Mucosa of descending colon (tissue), 3 donors: ENCODE data around the gene ASF1B. TPM values are rescaled to one million over a fixed set of nuclear protein-coding genes. Genes with fewer than 3 reads are reported as not detected.

Experiments
- ATAC-seq: fragments of 200-7000 bp; cut with Tn5 transposase; one replicate; pipeline ENCODE4 v1.9.1; 2020; ENCODE audit warnings: mild to moderate bottlenecking, moderate library complexity
- DNase-seq, 3 donors: peaks; one replicate each; pipeline ENCODE4 v3.0.0-alpha.2; 2020
- H3K36me3 ChIP-seq: fragments of 200-600 bp; one replicate; pipeline ENCODE4 v1.8.0; 2021; ENCODE audit warnings: low read depth, mild to moderate bottlenecking
- H3K4me1 ChIP-seq: fragments of 200-600 bp; one replicate; pipeline ENCODE4 v1.8.0; 2021; ENCODE audit warnings: low read depth, mild to moderate bottlenecking
- H3K4me3 ChIP-seq: fragments of 200-600 bp; one replicate; pipeline ENCODE4 v1.8.0; 2021; ENCODE audit warnings: mild to moderate bottlenecking
- H3K9me3 ChIP-seq: fragments of 200-600 bp; one replicate; pipeline ENCODE4 v1.8.0; 2021; ENCODE audit warnings: mild to moderate bottlenecking
- intact Hi-C, 2 donors: fragments of 100-400 bp; cut with DNase I in 1 of 2; cut with micrococcal nuclease in 1 of 2; formaldehyde crosslinking; loops; one replicate each; pipeline versions ENCODE4 v1.11.0 to v1.11.1; 2022; cut with DNase I, micrococcal nuclease
- total RNA-seq, 3 donors: library from RNA; stranded (reverse); fragmentation: NEBNext Ultra II Directional in 2 of 3; extraction: Animal tissue kit (Norgen Biotek cat#: 25700) in 2 of 3; gene quantifications; one replicate each; pipeline versions ENCODE4 v1.2.1 to v1.2.4, GENCODE V29; 2021 to 2023
- TF ChIP-seq, protein P1 (sequence below): fragments of 200-600 bp; IDR thresholded peaks from one replicate; pipeline ENCODE4 v1.8.0; 2022; ENCODE audit warnings: antibody characterized with exemption, mild to moderate bottlenecking
- donor health status: DM: no; HTN: no; CAD: no; lungs with moderate emphysema.
- donor health status: DM: no; HTN: no; CAD: no.
- donor health status: DM: no; HTN: yes; CAD: no.

The ASF1B gene
- total RNA-seq, 3 donors from 2014 or later: 2.4 to 21.7 (median 5.5) TPM

GRCh38 chr19:14135985-14136508 lies 342 bp downstream of the ASF1B start:
- intact Hi-C loops: no loop called here
- Histone ChIP-seq H3K36me3 (no peaks in the 10 kb centered on the region), H3K4me1 (peaks cover 16% of the 10 kb centered on the region), H3K4me3 (peak overlapping the region; percentile 40), H3K9me3 (no peaks in the 10 kb centered on the region)
- DNase-seq (no peak), ATAC-seq (no peak)
- TF ChIP-seq, protein P1, sequence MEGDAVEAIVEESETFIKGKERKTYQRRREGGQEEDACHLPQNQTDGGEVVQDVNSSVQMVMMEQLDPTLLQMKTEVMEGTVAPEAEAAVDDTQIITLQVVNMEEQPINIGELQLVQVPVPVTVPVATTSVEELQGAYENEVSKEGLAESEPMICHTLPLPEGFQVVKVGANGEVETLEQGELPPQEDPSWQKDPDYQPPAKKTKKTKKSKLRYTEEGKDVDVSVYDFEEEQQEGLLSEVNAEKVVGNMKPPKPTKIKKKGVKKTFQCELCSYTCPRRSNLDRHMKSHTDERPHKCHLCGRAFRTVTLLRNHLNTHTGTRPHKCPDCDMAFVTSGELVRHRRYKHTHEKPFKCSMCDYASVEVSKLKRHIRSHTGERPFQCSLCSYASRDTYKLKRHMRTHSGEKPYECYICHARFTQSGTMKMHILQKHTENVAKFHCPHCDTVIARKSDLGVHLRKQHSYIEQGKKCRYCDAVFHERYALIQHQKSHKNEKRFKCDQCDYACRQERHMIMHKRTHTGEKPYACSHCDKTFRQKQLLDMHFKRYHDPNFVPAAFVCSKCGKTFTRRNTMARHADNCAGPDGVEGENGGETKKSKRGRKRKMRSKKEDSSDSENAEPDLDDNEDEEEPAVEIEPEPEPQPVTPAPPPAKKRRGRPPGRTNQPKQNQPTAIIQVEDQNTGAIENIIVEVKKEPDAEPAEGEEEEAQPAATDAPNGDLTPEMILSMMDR: no peak

GRCh38 chr19:14135355-14135754 lies 1.0 kb downstream of the ASF1B start:
- H3K4me3 ChIP-seq: no peak overlapping the region
- H3K36me3 ChIP-seq: no peaks in the 10 kb centered on the region
- ATAC-seq (no peak), DNase-seq (no peak)
- peaks cover 16% of the 10 kb centered on the region for H3K4me1 ChIP-seq
- intact Hi-C loops: no loop called here
- H3K9me3 ChIP-seq: no peaks in the 10 kb centered on the region
- TF ChIP-seq, protein P1: no peak

DNA sequence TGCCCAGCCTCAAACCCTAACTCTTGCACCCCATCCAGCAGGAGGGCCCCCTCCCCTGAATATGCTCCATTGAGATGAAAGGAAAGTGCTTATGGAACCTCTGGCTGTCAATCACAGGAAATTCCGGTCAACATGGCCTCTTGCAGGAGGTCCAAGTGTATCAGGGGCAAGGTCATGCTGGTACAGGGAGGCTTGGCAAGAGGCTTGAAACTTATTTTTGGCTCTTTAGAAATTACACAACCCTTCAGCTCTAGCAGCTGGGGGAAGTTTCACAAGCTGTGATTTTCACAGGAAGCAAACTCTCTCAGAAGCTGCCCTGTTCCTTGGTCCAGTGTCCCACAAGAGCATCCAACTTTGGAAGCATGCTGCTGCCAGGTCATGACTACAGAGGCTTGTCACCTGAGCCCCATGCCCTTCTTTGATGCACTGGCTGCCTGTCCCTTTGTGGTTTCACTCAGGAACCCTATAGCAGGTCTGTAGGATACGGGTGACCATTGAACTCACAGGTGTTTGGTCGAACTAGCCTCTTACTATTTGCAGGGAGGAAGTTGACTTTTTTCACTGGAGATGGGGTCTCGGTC lies 8.4 kb downstream of the ASF1B start:
- DNase-seq (no peak), ATAC-seq (peak; percentile 32)
- H3K36me3 ChIP-seq: no peaks in the 10 kb centered on the region
- H3K9me3 ChIP-seq: no peaks in the 10 kb centered on the region
- TF ChIP-seq, protein P1: no peak
- H3K4me1 ChIP-seq: no peaks in the 10 kb centered on the region
- no peak overlapping the region for H3K4me3 ChIP-seq
- intact Hi-C loops: no loop called here

- Histone ChIP-seq H3K36me3 (no peaks in the 10 kb centered on the region), H3K4me1 (no peaks in the 10 kb centered on the region), H3K4me3 (no peak overlapping the region), H3K9me3 (no peaks in the 10 kb centered on the region)
- TF ChIP-seq, protein P1: no peak
- ATAC-seq: peak; percentile 43
- DNase-seq: no peak
- intact Hi-C loops: no loop called here
Observed at GRCh38 chr19:14127176-14127575, 9.2 kb downstream of the ASF1B start.

DNA sequence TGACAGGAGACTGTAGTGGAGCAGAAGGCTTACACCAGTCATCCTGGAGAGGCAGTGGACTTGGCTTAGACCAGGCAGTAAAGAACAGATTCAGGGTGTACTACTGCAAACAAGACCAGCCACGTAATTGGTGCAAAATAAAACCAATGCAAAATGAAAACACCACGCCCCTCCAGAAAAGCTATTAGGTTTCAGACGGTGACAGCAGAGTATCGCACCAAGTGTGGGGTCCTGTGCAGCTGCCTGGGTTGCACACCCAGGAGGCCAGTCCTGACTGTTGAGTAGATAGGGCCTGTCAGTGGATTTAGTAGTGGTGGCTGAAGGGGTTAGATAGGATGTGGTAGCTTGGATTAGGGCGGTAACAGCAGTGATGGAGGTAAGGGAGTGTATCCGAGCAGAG lies 13.5 kb downstream of the ASF1B start:
- intact Hi-C loops: no loop called here
- no peaks in the 10 kb centered on the region for H3K36me3 ChIP-seq
- TF ChIP-seq, protein P1: no peak
- no peak for DNase-seq
- H3K9me3 ChIP-seq: no peaks in the 10 kb centered on the region
- H3K4me1 ChIP-seq: peaks cover 14% of the 10 kb centered on the region
- ATAC-seq: no peak
- no peak overlapping the region for H3K4me3 ChIP-seq

DNA sequence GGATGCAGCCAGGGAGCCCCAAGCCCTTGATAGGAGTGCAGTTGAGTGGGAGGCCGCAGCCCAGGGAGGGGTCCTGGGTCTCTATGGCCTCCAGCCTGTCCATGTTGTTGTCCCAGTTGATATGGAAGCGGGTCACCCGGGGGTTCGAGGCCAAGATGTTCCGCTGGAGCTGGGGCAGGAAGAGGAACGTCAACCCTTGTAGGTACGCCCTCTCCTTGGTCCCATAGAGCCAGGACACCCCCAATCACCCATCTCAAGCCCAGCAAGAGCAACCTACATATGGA lies 15.9 kb downstream of the ASF1B start:
- no peaks in the 10 kb centered on the region for H3K9me3 ChIP-seq
- TF ChIP-seq, protein P1: no peak

More for the DNA sequence above, 15.9 kb downstream of the ASF1B start:
- intact Hi-C loops: no loop called here
- DNase-seq (no peak), ATAC-seq (no peak)
- Histone ChIP-seq H3K4me1 (peaks cover 23% of the 10 kb centered on the region), H3K4me3 (no peak overlapping the region), H3K36me3 (no peaks in the 10 kb centered on the region)
